HFFc6 (cell line): Measurements from ENCODE around the gene MDN1. TPM values are rescaled to one million over a fixed set of nuclear protein-coding genes. Genes with fewer than 3 reads are reported as not detected.
A peak's percentile ranks its signal among the peaks of the same experiment; 100 is the strongest.

Experiments used
- DNase-seq: peaks from one replicate; pipeline ENCODE4 v3.0.0-alpha.2; 2018
- H3K27ac Mint-ChIP-seq: 2 replicates; pipeline ENCODE4 v1.8.0; 2020; ENCODE audit warnings: mild to moderate bottlenecking, mixed read lengths
- H3K27me3 Mint-ChIP-seq: 2 replicates; pipeline ENCODE4 v1.8.0; 2021; ENCODE audit warnings: mild to moderate bottlenecking, moderate library complexity, mixed read lengths; ENCODE audit not compliant: insufficient read depth
- H3K36me3 Mint-ChIP-seq: 2 replicates; pipeline ENCODE4 v1.8.0; 2021; ENCODE audit warnings: low read depth, mixed read lengths
- H3K4me1 Mint-ChIP-seq: 2 replicates; pipeline ENCODE4 v1.8.0; 2020; ENCODE audit warnings: low read depth, mixed read lengths
- H3K4me3 Mint-ChIP-seq: 2 replicates; pipeline ENCODE4 v1.8.0; 2020; ENCODE audit warnings: mild to moderate bottlenecking, moderate library complexity, mixed read lengths
- H3K9me3 Mint-ChIP-seq: 2 replicates; pipeline ENCODE4 v1.8.0; 2020; ENCODE audit warnings: mild to moderate bottlenecking, mixed read lengths
- CTCF ChIP-seq: fragments of 200-600 bp; sonication (generic); IDR thresholded peaks from 2 replicates; pipeline ENCODE4 v1.5.0; 2021; ENCODE audit warnings: antibody characterized with exemption, mild to moderate bottlenecking
- total RNA-seq, 6 experiments: library from RNA; stranded (reverse); fragmentation: NEBNext Ultra II Directional; extraction: Animal tissue kit (Norgen Biotek cat#: 25700); gene quantifications; 2 replicates in 1 of 6; 3 replicates in 5 of 6; pipeline ENCODE4 v1.2.3, GENCODE V29; 2021

The MDN1 gene
- total RNA-seq, 6 experiments from 2014 or later = 17.4 to 25.4 (median 18.4) TPM

- DNase-seq = peak; percentile 14
- no peak overlapping the region for H3K4me3 Mint-ChIP-seq
- no peak overlapping the region for H3K27ac Mint-ChIP-seq
- H3K9me3 Mint-ChIP-seq = no peaks in the 10 kb centered on the region
- H3K27me3 Mint-ChIP-seq = peaks cover 10% of the 10 kb centered on the region
- no peaks in the 10 kb centered on the region for H3K36me3 Mint-ChIP-seq
- no peaks in the 10 kb centered on the region for H3K4me1 Mint-ChIP-seq
- TF ChIP-seq CTCF = no peak
These were observed 207.9 kb downstream of the MDN1 start for GRCh38 chr6:89611666-89612065.

- TF ChIP-seq CTCF = peak; percentile 88
These were observed 209.4 kb downstream of the MDN1 start for GRCh38 chr6:89610149-89610642.

GRCh38 chr6:89605861-89606260 lies 213.7 kb downstream of the MDN1 start:
- Mint-ChIP-seq H3K4me3 (no peak overlapping the region), H3K4me1 (no peaks in the 10 kb centered on the region), H3K27ac (no peak overlapping the region), H3K9me3 (no peaks in the 10 kb centered on the region), H3K27me3 (peaks cover 5% of the 10 kb centered on the region), H3K36me3 (no peaks in the 10 kb centered on the region)
- TF ChIP-seq CTCF = no peak
- DNase-seq = no peak

More at GRCh38 chr6:89610149-89610642, 209.4 kb downstream of the MDN1 start:
- H3K27me3 Mint-ChIP-seq = peaks cover 5% of the 10 kb centered on the region
- H3K9me3 Mint-ChIP-seq = no peaks in the 10 kb centered on the region
- no peaks in the 10 kb centered on the region for H3K4me1 Mint-ChIP-seq
- no peaks in the 10 kb centered on the region for H3K36me3 Mint-ChIP-seq
- H3K4me3 Mint-ChIP-seq = no peak overlapping the region
- H3K27ac Mint-ChIP-seq = no peak overlapping the region
- DNase-seq = peak; percentile 17

- no peaks in the 10 kb centered on the region for H3K9me3 Mint-ChIP-seq
- no peak overlapping the region for H3K27ac Mint-ChIP-seq
- H3K4me1 Mint-ChIP-seq = no peaks in the 10 kb centered on the region
- no peak for DNase-seq
- no peak overlapping the region for H3K4me3 Mint-ChIP-seq
- peaks cover 5% of the 10 kb centered on the region for H3K27me3 Mint-ChIP-seq
- no peak for TF ChIP-seq CTCF
- no peaks in the 10 kb centered on the region for H3K36me3 Mint-ChIP-seq
These were observed 214.9 kb downstream of the MDN1 start for GRCh38 chr6:89604653-89605052.

GRCh38 chr6:89602166-89602565 lies 217.4 kb downstream of the MDN1 start:
- Mint-ChIP-seq H3K4me1 (no peaks in the 10 kb centered on the region), H3K4me3 (no peak overlapping the region), H3K27me3 (peaks cover 6% of the 10 kb centered on the region), H3K9me3 (no peaks in the 10 kb centered on the region), H3K36me3 (no peaks in the 10 kb centered on the region), H3K27ac (no peak overlapping the region)
- no peak for TF ChIP-seq CTCF
- no peak for DNase-seq

- no peak for DNase-seq
- Mint-ChIP-seq H3K9me3 (no peaks in the 10 kb centered on the region), H3K27me3 (peaks cover 5% of the 10 kb centered on the region), H3K4me3 (no peak overlapping the region), H3K27ac (no peak overlapping the region), H3K36me3 (no peaks in the 10 kb centered on the region), H3K4me1 (no peaks in the 10 kb centered on the region)
- no peak for TF ChIP-seq CTCF
These were observed 219.9 kb downstream of the MDN1 start for GRCh38 chr6:89599727-89600126.
